ENCODE data around the gene TMEM14C. TPM values are rescaled to one million over a fixed set of nuclear protein-coding genes. Genes with fewer than 3 reads are reported as not detected.

Gene TMEM14C
- total RNA-seq, 4 donors from 2014 or later: 42.8 to 125 (median 69.2) TPM

DNA sequence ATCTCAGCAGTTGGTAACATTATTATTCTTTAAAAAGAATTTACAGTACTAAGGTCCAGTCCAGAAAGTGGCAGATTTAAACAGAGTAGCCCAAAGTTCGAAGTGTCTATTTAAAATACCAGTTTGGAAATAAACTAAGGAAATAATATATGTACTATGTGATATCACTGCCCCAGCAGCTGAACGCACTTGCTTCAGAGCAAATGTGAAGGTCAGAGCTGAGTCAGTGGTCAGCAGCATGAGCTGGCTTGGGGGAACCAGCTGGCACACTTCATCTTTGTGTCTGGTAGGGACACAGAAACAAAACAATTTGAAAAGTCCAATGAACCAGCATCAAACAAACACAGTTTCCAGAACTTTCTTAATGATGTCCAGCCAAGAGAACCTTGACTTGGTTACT, 40.1 kb downstream of the TMEM14C start:
- no peak for TF ChIP-seq POLR2A (IDR thresholded peaks at IDR 0.05)
- TF ChIP-seq, protein P1, sequence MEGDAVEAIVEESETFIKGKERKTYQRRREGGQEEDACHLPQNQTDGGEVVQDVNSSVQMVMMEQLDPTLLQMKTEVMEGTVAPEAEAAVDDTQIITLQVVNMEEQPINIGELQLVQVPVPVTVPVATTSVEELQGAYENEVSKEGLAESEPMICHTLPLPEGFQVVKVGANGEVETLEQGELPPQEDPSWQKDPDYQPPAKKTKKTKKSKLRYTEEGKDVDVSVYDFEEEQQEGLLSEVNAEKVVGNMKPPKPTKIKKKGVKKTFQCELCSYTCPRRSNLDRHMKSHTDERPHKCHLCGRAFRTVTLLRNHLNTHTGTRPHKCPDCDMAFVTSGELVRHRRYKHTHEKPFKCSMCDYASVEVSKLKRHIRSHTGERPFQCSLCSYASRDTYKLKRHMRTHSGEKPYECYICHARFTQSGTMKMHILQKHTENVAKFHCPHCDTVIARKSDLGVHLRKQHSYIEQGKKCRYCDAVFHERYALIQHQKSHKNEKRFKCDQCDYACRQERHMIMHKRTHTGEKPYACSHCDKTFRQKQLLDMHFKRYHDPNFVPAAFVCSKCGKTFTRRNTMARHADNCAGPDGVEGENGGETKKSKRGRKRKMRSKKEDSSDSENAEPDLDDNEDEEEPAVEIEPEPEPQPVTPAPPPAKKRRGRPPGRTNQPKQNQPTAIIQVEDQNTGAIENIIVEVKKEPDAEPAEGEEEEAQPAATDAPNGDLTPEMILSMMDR (IDR thresholded peaks at IDR 0.05): no peak
- Histone ChIP-seq H3K27ac (no peak overlapping the region), H3K27me3 (no peaks in the 10 kb centered on the region), H3K4me1 (peaks cover 3 to 37% (median 13%) of the 10 kb centered on the region in 3 donors), H3K9me3 (no peaks in the 10 kb centered on the region), H3K36me3 (peaks cover 0 to 6% (median 0%) of the 10 kb centered on the region in 3 donors), H3K4me3 (no peak overlapping the region)
- intact Hi-C loops (cut with DNase I): no loop called here
- DNase-seq: no peak
- WGBS, 2 donors: 60 to 87% methylated on average over 2 of the region's 2 CpGs

DNA sequence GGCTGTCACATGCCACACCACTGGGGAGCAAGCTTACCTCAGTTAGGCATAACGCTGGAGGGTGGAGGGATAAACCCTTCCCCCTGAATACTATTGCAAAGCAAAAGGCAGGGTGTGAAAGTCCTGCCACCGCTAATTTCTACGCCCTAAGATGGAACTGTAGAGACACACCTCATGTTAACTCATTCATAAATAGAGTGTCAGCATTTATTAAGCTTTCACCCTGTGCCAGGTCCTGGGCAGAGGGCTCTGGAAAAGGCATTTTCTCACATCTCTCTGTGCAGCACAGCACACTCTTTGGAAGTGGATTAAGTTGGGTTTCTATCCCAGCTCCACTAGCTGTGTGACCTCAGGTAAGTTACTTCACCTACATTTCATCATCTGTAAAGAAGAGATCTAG, 46.5 kb downstream of the TMEM14C start:
- H3K9me3 ChIP-seq: no peaks in the 10 kb centered on the region
- H3K4me1 ChIP-seq: no peaks in the 10 kb centered on the region
- no peak overlapping the region for H3K27ac ChIP-seq
- H3K27me3 ChIP-seq: no peaks in the 10 kb centered on the region
- no peak for DNase-seq
- TF ChIP-seq, protein P1 (IDR thresholded peaks at IDR 0.05): no peak
- no peak for TF ChIP-seq POLR2A (IDR thresholded peaks at IDR 0.05)
- H3K36me3 ChIP-seq: peaks cover 0 to 30% (median 0%) of the 10 kb centered on the region in 3 donors
- H3K4me3 ChIP-seq: no peak overlapping the region
- intact Hi-C loops (cut with DNase I): no loop called here
- WGBS, 2 donors: 81 to 91% methylated on average over 3 of the region's 3 CpGs

DNA sequence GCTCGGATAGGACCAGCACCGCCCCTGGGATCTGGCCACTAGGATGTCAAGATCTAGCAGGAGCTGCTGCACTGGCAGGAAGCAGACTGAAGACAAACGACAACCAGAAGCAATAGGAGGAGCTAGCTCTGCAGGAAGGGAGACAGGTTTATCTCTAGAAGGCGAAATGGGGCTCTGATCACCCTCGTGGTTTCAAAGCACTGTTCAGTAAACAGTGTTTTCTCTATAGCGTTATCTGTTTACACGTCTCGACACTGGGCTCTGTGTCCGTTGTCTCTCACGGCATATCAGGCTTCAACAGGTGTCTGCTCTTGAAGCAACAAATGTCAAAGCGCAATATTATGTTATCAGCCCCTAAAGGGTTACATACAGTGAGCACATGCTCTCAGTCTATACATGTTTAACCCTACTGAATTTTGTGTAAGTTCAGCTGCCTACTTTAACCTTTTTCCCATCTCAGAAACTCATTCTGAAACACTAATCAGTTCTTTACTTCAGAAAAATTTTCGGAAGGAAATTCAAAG, 48.6 kb downstream of the TMEM14C start:
- H3K4me3 ChIP-seq: no peak overlapping the region
- no peaks in the 10 kb centered on the region for H3K4me1 ChIP-seq
- WGBS, 2 donors: 72 to 74% methylated on average over 12 of the region's 12 CpGs
- no peaks in the 10 kb centered on the region for H3K9me3 ChIP-seq
- TF ChIP-seq, protein P1 (IDR thresholded peaks at IDR 0.05): no peak
- TF ChIP-seq POLR2A (IDR thresholded peaks at IDR 0.05): no peak
- DNase-seq: no peak
- no peaks in the 10 kb centered on the region for H3K27me3 ChIP-seq
- no peak overlapping the region for H3K27ac ChIP-seq
- peaks cover 0 to 49% (median 0%) of the 10 kb centered on the region in 3 donors for H3K36me3 ChIP-seq
- intact Hi-C loops (cut with DNase I): no loop called here

DNA sequence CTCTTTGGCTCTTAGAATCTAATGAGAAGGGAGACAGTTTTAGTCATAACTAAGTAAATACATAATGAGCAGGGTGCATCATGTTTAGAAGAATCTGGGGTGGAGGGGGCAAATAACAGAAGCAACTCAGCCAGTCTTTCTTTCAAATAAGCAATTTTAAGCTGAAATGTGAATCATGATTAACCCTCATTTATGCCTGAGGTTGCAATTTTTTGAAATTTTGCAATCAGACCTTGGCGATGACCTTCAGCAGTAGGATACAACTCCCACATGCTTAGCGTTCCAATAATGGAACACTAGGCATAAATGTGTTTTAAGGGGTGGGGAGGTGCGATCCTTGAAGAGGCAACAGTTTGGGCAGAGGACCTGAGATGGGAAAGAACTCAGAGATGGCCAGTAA, 55.4 kb downstream of the TMEM14C start:
- no peak for DNase-seq
- Histone ChIP-seq H3K36me3 (peaks cover 0 to 39% (median 0%) of the 10 kb centered on the region in 3 donors), H3K27ac (no peak overlapping the region), H3K27me3 (no peaks in the 10 kb centered on the region), H3K4me1 (no peaks in the 10 kb centered on the region), H3K4me3 (no peak overlapping the region), H3K9me3 (no peaks in the 10 kb centered on the region)
- intact Hi-C loops (cut with DNase I): no loop called here
- 84 to 95% methylated on average over 3 of the region's 3 CpGs for WGBS, 2 donors
- TF ChIP-seq POLR2A (IDR thresholded peaks at IDR 0.05): no peak
- TF ChIP-seq, protein P1 (IDR thresholded peaks at IDR 0.05): no peak

DNA sequence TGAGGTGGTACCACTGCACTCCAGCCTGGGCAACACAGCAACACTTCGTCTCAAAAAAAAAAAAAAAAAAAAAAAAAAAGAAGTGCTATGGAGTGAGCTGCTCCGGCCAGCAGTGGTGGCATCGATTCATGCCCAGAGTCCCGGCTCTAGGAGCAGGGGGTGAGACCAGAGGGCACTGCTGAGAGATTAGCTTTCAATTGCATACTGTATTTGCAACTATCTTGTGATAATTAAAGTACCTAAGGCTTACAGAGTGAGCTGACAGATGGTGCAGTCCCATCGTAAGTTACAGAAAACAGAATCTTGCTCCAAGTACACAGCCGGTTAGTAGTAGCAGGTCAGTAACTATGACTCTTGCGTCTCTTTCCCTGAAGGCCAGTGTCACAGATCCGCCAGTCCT, 56.2 kb downstream of the TMEM14C start:
- DNase-seq: no peak
- intact Hi-C loops (cut with DNase I): no loop called here
- TF ChIP-seq POLR2A (IDR thresholded peaks at IDR 0.05): no peak
- TF ChIP-seq, protein P1 (IDR thresholded peaks at IDR 0.05): no peak
- no peaks in the 10 kb centered on the region for H3K27me3 ChIP-seq
- WGBS, 2 donors: 88 to 92% methylated on average over 7 of the region's 8 CpGs
- no peaks in the 10 kb centered on the region for H3K4me1 ChIP-seq
- peaks cover 0 to 46% (median 0%) of the 10 kb centered on the region in 3 donors for H3K36me3 ChIP-seq
- H3K9me3 ChIP-seq: no peaks in the 10 kb centered on the region
- H3K4me3 ChIP-seq: no peak overlapping the region
- H3K27ac ChIP-seq: no peak overlapping the region

Small RNAs within 50 kb of the gene (small RNA-seq; reads per million reads assigned to genes)
- gene RF00019 (0 reads per million in 4 donors), gene RNA5SP203 (0 to 1.1 (median 0.24) reads per million in 4 donors)

Other genes starting within 250 kb of the TMEM14C start
- gene GCNT2, start 201.7 kb upstream of the TMEM14C start, total RNA-seq: 10 to 100 TPM in 2 of 4 donors, 1 to 10 TPM in 2; 6.9 to 17.2 (median 8.9) TPM
- gene C6orf52, start 28.5 kb upstream of the TMEM14C start, total RNA-seq: not detected
- 10 to 100 TPM; 11.4 to 23.6 (median 19.4) TPM for gene PAK1IP1, start 28.1 kb upstream of the TMEM14C start, total RNA-seq
- gene TMEM14B, start 24.7 kb downstream of the TMEM14C start, total RNA-seq: 10 to 100 TPM; 12.7 to 64.5 (median 47.1) TPM
- gene MAK, start 115.5 kb downstream of the TMEM14C start, total RNA-seq: under 1 TPM in 2 of 4 donors, not detected in 2; 0.04 to 0.19 TPM
- gene GCM2, start 159.0 kb downstream of the TMEM14C start, total RNA-seq: not detected
- 1 to 10 TPM in 1 of 4 donors, under 1 TPM in 1, not detected in 2; 0.53 to 1.3 TPM for gene SYCP2L, start 164.0 kb downstream of the TMEM14C start, total RNA-seq